B cell (primary cell): ENCODE measurements around the gene ARHGEF17.

Experiments used
- CTCF ChIP-seq: fragments of 200-600 bp; IDR thresholded peaks from one replicate; pipeline ENCODE4 v1.8.0; 2022; ENCODE audit warnings: antibody characterized with exemption, mild to moderate bottlenecking
- EZH2 ChIP-seq: IDR thresholded peaks from 2 replicates; pipeline ENCODE4 v1.6.1; 2012; ENCODE audit warnings: borderline replicate concordance, low read depth, mild to moderate bottlenecking, moderate library complexity, low read length; ENCODE audit not compliant: insufficient read depth, poor library complexity, severe bottlenecking

GRCh38 chr11:73288873-73289707 is 19.0 kb upstream of the ARHGEF17 start:
- TF ChIP-seq EZH2 (no peak), CTCF (peak; percentile 93)
